Natural killer cell (primary cell): ENCODE data around the gene UNC93A. TPM values are rescaled to one million over a fixed set of nuclear protein-coding genes. Genes with fewer than 3 reads are reported as not detected.

Experiments
- ATAC-seq, 3 donors: fragments of 150-1000 bp in 2 of 3; fragments of 200-7000 bp in 1 of 3; cut with Tn5 transposase; 1 replicate in 1 of 3; 2 replicates in 2 of 3; pipeline ENCODE4 v1.10.0; 2021; ENCODE audit warnings: mild to moderate bottlenecking in 2 of 3, moderate library complexity in 2 of 3
- DNase-seq, 2 donors: peaks; one replicate each; pipeline versions ENCODE4 v3.0.0 to v3.0.0-alpha.2; 2013 to 2021; ENCODE audit warnings: mixed read lengths in 1 of 2
- H3K27ac ChIP-seq: one replicate; pipeline ENCODE4 v1.5.1; 2013; ENCODE audit warnings: mild to moderate bottlenecking, low read length
- H3K27me3 ChIP-seq: one replicate; pipeline ENCODE4 v1.6.1; 2013; ENCODE audit warnings: low read length; ENCODE audit not compliant: control insufficient read depth, insufficient read depth
- H3K36me3 ChIP-seq: one replicate; pipeline ENCODE4 v1.6.1; 2013; ENCODE audit warnings: low read length; ENCODE audit not compliant: control insufficient read depth, insufficient read depth
- H3K4me1 ChIP-seq: one replicate; pipeline ENCODE4 v1.6.1; 2013; ENCODE audit warnings: low read length; ENCODE audit not compliant: control insufficient read depth, insufficient read depth
- H3K4me3 ChIP-seq: one replicate; pipeline ENCODE4 v1.5.1; 2013; ENCODE audit warnings: low read length
- H3K9me3 ChIP-seq: one replicate; pipeline ENCODE4 v1.6.1; 2013; ENCODE audit warnings: low read length; ENCODE audit not compliant: control insufficient read depth, insufficient read depth
- H3K27ac Mint-ChIP-seq, 2 donors: one replicate each; pipeline ENCODE4 v1.8.0; 2022; ENCODE audit warnings: mild to moderate bottlenecking in 2 of 2, mixed read lengths in 2 of 2, moderate library complexity in 1 of 2
- H3K27me3 Mint-ChIP-seq, 2 donors: one replicate each; pipeline ENCODE4 v1.8.0; 2022; ENCODE audit warnings: low read depth in 2 of 2, mixed read lengths in 2 of 2
- H3K36me3 Mint-ChIP-seq: one replicate; pipeline ENCODE4 v1.8.0; 2022; ENCODE audit warnings: mixed read lengths
- H3K4me1 Mint-ChIP-seq, 2 donors: one replicate each; pipeline ENCODE4 v1.8.0; 2022; ENCODE audit warnings: mixed read lengths in 2 of 2
- H3K4me3 Mint-ChIP-seq: one replicate; pipeline ENCODE4 v1.8.0; 2022; ENCODE audit warnings: mild to moderate bottlenecking, moderate library complexity, mixed read lengths
- H3K9me3 Mint-ChIP-seq, 2 donors: one replicate each; pipeline ENCODE4 v1.8.0; 2022; ENCODE audit warnings: mixed read lengths in 2 of 2
- WGBS: methylation state at CpG from one replicate; pipeline ENCODE4 v1.1.7; 2013; ENCODE audit warnings: missing lambda C conversion rate; ENCODE audit not compliant: insufficient coverage; 5-methylcytosine and 5-hydroxymethylcytosine counted together
- intact Hi-C: fragments of 100-400 bp; cut with micrococcal nuclease; formaldehyde crosslinking; loops from one replicate; pipeline ENCODE4 v1.14.2; 2022
- total RNA-seq, 4 donors: library from RNA; stranded (reverse); fragments of 120-200 nt in 1 of 4; gene quantifications; one replicate each; pipeline versions ENCODE4 v1.2.3 to v1.2.4, GENCODE V29; 2013 to 2022
- TF ChIP-seq, protein P1 (sequence below): fragments of 200-600 bp; IDR thresholded peaks from one replicate; pipeline ENCODE4 v1.8.0; 2022; ENCODE audit warnings: antibody characterized with exemption

The UNC93A gene
- total RNA-seq, 3 donors from 2014 or later (not counting 1 experiment from before 2014, with no cell fraction given), result not detected

DNA sequence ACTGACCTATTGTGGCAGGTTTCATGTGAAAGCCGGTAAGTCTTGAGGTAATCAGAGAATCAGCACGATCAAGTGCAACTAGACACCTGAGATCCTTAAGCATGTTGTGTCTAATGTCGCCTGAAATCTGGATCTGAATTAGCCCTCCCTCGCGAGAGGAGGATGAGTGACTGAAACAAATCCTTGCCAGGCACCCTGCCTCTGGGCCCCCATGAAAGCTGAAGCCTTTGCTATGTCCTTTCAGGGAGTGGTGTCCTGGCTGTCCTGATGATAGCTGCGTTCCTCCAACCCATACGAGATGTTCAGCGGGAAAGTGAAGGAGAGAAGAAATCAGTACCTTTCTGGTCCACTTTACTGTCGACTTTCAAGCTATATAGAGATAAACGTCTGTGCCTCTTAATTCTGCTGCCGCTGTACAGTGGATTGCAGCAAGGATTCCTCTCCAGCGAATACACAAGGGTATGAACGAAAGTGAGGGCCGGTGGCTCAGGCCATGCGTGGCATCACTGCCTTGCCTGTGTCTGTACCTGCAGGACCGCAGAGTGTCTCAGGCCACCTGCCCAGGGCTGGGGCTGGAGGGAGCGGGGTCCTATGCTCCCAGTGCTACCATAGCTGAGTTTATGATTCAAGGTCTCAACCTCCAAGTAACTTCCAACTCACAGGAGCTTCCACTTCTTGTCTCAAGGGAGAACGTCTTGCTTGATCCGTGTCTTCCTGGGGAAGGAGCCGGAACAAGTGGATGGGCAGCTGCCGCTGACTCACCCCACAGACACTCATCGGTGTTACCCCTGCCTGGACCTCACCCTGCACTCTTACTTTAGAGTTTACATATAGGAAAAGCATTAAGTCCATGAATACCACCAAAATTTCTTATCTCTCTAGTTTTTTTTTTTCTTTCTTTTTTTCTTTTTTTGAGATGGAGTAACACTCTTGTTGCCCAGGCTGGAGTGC is 12.8 kb downstream of the UNC93A start:
- no peaks in the 10 kb centered on the region for H3K9me3 ChIP-seq
- no peaks in the 10 kb centered on the region for H3K36me3 Mint-ChIP-seq
- H3K4me1 Mint-ChIP-seq, result no peaks in the 10 kb centered on the region
- no peak overlapping the region for H3K27ac ChIP-seq
- H3K27ac Mint-ChIP-seq, result no peak overlapping the region
- no peaks in the 10 kb centered on the region for H3K36me3 ChIP-seq
- WGBS, result 90% methylated on average over 22 of the region's 22 CpGs
- DNase-seq (no peak), ATAC-seq (no peak)
- H3K27me3 ChIP-seq, result no peaks in the 10 kb centered on the region
- peaks cover 0 to 4% of the 10 kb centered on the region in 2 donors for H3K27me3 Mint-ChIP-seq
- no peaks in the 10 kb centered on the region for H3K9me3 Mint-ChIP-seq
- H3K4me1 ChIP-seq, result no peaks in the 10 kb centered on the region
- TF ChIP-seq, protein P1, sequence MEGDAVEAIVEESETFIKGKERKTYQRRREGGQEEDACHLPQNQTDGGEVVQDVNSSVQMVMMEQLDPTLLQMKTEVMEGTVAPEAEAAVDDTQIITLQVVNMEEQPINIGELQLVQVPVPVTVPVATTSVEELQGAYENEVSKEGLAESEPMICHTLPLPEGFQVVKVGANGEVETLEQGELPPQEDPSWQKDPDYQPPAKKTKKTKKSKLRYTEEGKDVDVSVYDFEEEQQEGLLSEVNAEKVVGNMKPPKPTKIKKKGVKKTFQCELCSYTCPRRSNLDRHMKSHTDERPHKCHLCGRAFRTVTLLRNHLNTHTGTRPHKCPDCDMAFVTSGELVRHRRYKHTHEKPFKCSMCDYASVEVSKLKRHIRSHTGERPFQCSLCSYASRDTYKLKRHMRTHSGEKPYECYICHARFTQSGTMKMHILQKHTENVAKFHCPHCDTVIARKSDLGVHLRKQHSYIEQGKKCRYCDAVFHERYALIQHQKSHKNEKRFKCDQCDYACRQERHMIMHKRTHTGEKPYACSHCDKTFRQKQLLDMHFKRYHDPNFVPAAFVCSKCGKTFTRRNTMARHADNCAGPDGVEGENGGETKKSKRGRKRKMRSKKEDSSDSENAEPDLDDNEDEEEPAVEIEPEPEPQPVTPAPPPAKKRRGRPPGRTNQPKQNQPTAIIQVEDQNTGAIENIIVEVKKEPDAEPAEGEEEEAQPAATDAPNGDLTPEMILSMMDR, result no peak
- no peak overlapping the region for H3K4me3 ChIP-seq
- no peak overlapping the region for H3K4me3 Mint-ChIP-seq
- intact Hi-C loops, result no loop called here

DNA sequence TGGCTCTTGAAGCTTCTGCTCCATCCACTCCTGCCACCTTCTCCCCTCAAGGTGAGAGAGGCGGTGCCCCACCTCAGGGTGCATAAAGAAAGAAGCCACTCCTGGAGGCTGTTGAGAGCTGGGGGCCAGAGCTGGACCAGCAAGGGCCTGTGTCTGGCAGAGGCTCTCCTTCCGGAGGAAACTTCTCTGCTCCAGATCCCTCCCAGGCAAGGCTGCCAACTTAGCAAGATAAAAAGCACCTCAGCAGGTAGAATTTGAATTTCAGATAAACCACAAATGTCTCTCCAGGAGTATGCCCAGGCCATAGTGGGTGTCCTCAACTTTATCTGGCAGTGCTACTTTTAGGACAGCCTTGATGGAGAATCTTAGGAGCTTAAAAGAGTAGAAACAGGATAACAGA is 13.8 kb downstream of the UNC93A start:
- peaks cover 0 to 4% of the 10 kb centered on the region in 2 donors for H3K27me3 Mint-ChIP-seq
- DNase-seq (no peak), ATAC-seq (no peak)
- Histone ChIP-seq H3K36me3 (no peaks in the 10 kb centered on the region), H3K9me3 (no peaks in the 10 kb centered on the region), H3K4me1 (no peaks in the 10 kb centered on the region), H3K27ac (no peak overlapping the region), H3K4me3 (no peak overlapping the region), H3K27me3 (no peaks in the 10 kb centered on the region)
- H3K9me3 Mint-ChIP-seq, result no peaks in the 10 kb centered on the region
- WGBS, result 95% methylated on average over 2 of the region's 2 CpGs
- intact Hi-C loops, result no loop called here
- no peaks in the 10 kb centered on the region for H3K36me3 Mint-ChIP-seq
- no peak overlapping the region for H3K4me3 Mint-ChIP-seq
- H3K4me1 Mint-ChIP-seq, result no peaks in the 10 kb centered on the region
- H3K27ac Mint-ChIP-seq, result no peak overlapping the region
- TF ChIP-seq, protein P1, result no peak

DNA sequence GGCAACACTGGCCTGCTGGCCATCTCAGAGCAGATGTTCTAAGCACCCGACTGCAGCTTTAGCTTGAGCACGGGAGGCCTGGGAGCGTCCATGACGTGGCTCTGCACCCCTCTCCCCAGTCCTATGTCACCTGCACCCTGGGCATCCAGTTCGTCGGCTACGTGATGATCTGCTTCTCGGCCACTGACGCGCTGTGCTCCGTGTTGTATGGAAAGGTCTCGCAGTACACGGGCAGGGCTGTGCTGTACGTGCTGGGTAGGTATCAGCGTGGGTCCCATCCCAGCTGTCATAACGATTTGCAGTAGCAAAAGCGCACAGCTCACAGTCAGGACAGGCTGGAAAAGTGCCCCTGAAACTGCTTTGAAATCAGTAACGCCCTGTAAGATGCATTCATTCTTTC is 14.7 kb downstream of the UNC93A start:
- Mint-ChIP-seq H3K27ac (no peak overlapping the region), H3K27me3 (peaks cover 0 to 4% of the 10 kb centered on the region in 2 donors), H3K9me3 (no peaks in the 10 kb centered on the region), H3K36me3 (no peaks in the 10 kb centered on the region), H3K4me3 (no peak overlapping the region), H3K4me1 (no peaks in the 10 kb centered on the region)
- H3K27me3 ChIP-seq, result no peaks in the 10 kb centered on the region
- no peaks in the 10 kb centered on the region for H3K4me1 ChIP-seq
- ATAC-seq (no peak), DNase-seq (no peak)
- no peaks in the 10 kb centered on the region for H3K9me3 ChIP-seq
- no peak overlapping the region for H3K4me3 ChIP-seq
- TF ChIP-seq, protein P1, result no peak
- H3K27ac ChIP-seq, result no peak overlapping the region
- 85% methylated on average over 18 of the region's 18 CpGs for WGBS
- no peaks in the 10 kb centered on the region for H3K36me3 ChIP-seq
- intact Hi-C loops, result no loop called here
